LNCaP clone FGC (cell line): Measurements from ENCODE around the gene KBTBD12.

ENCODE experiments used
- DNase-seq: peaks from one replicate; pipeline ENCODE4 v3.0.0-alpha.2; 2011; ENCODE audit warnings: low read depth
- H3K4me3 ChIP-seq: 2 replicates; pipeline ENCODE4 v1.5.1; 2011; ENCODE audit warnings: mild to moderate bottlenecking, low read depth, low read length, control low read depth
- CTCF ChIP-seq: IDR thresholded peaks from 2 replicates; pipeline ENCODE4 v1.5.1; 2012; ENCODE audit warnings: mild to moderate bottlenecking; ENCODE audit not compliant: control insufficient read depth, insufficient read depth; ENCODE audit errors: extremely low read depth

Gene KBTBD12

GRCh38 chr3:128014548-128014947 lies 99.5 kb downstream of the KBTBD12 start:
- H3K4me3 ChIP-seq: no peak overlapping the region
- DNase-seq: no peak
- no peak for TF ChIP-seq CTCF

- no peak for DNase-seq
- TF ChIP-seq CTCF: no peak
- H3K4me3 ChIP-seq: no peak overlapping the region
Observed at GRCh38 chr3:128016502-128016901, 101.5 kb downstream of the KBTBD12 start.

GRCh38 chr3:128021768-128022372 lies 106.8 kb downstream of the KBTBD12 start:
- no peak overlapping the region for H3K4me3 ChIP-seq
- no peak for TF ChIP-seq CTCF
- no peak for DNase-seq

- H3K4me3 ChIP-seq: no peak overlapping the region
- DNase-seq: no peak
- TF ChIP-seq CTCF: no peak
Observed at GRCh38 chr3:128033102-128033501, 118.1 kb downstream of the KBTBD12 start.

- no peak for DNase-seq
- TF ChIP-seq CTCF: no peak
- H3K4me3 ChIP-seq: no peak overlapping the region
Observed at GRCh38 chr3:128036119-128036518, 121.1 kb downstream of the KBTBD12 start.
